Measurements from ENCODE around the gene FOXC2. TPM values are rescaled to one million over a fixed set of nuclear protein-coding genes. Genes with fewer than 3 reads are reported as not detected.
"Not testable (repeated sequence)": the region's sequence is repeated elsewhere in the genome, so short reads cannot be mapped to it uniquely, and the experiment has no call there.

Gene FOXC2
- polyA plus RNA-seq, 1 donor (not counting 4 experiments of a cell fraction or from before 2014, with no cell fraction given), result not detected

DNA sequence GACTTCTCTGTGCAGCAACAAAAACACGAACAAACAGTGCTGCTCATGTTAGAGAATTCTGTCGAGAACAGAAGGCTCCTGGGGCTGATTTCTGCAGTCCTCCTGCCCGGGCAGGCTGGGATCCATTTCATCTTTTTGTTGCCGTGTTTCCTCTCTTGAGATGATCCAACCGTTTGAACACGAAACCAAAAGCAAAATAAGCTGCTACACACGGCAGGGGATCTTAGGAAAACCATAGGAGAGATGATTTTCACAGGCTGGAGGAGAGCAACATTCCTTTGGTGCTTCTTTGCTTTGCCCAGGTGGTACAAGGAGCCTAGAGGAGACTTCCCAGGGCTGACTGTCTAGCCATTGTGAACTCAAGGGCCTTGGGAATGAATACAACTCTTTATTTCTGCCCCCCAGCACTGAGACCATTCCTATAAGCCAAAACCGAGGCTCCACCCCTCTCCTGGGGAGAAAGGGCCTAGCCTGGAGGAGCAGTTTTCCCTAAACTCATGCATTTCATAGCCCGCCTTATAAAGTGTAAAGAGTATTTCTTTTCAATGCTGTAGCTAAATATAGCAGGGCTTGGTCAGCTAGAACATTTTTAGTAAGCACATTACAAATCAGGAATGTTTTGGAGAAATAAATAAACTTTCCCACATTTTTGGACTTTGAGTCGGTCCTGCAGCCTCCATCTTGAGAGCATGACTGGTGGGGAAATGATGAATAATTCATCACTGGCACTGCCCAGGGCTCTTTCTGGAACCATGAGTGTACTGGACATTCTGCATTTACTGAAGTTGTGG, 19.4 kb downstream of the FOXC2 start:
- dilution Hi-C loops (cut with MboI; ENCODE audit: extremely low pct_ligation_motif_present, low sequenced_read_pairs), result no loop called here
- H3K36me3 ChIP-seq (ENCODE audit: control insufficient read depth in 2 of 2, extremely low read depth in 1 of 2, insufficient read depth in 2 of 2, low read length in 2 of 2), result no peaks in the 10 kb centered on the region
- H3K79me2 ChIP-seq (ENCODE audit: control insufficient read depth, insufficient read depth, low read length), result no peaks in the 10 kb centered on the region
- H3K27ac ChIP-seq (ENCODE audit: control insufficient read depth, insufficient read depth, low read length), result no peak overlapping the region
- no peaks in the 10 kb centered on the region for H4K20me1 ChIP-seq (ENCODE audit: control insufficient read depth, extremely low read depth, insufficient read depth, low read length)
- no peak overlapping the region for H3K4me3 ChIP-seq (ENCODE audit: control insufficient read depth in 2 of 3, extremely low read depth in 1 of 3, insufficient read depth in 2 of 3, low read depth in 1 of 3, low read length in 3 of 3)
- no peaks in the 10 kb centered on the region for H3K9me1 ChIP-seq (ENCODE audit: control insufficient read depth, extremely low read depth, insufficient read depth, low read length)
- no peaks in the 10 kb centered on the region for H3K4me1 ChIP-seq (ENCODE audit: control insufficient read depth, extremely low read depth, insufficient read depth, low read length)
- H3K4me2 ChIP-seq (ENCODE audit: control insufficient read depth, extremely low read depth, insufficient read depth, low read depth, low read length), result no peak overlapping the region
- H2AFZ ChIP-seq (ENCODE audit: control insufficient read depth, low read length), result no peak overlapping the region
- DNase-seq (ENCODE audit: low read depth, low spot score) (no peak), FAIRE-seq (no peak)
- H3K9me3 ChIP-seq (ENCODE audit: control insufficient read depth, low read depth, low read length), result no peaks in the 10 kb centered on the region
- H3K27me3 ChIP-seq (ENCODE audit: control insufficient read depth, extremely low read depth, insufficient read depth, low read length), result no peaks in the 10 kb centered on the region
- no peak overlapping the region for H3K9ac ChIP-seq (ENCODE audit: control insufficient read depth, extremely low read depth, insufficient read depth, low read length)
- no peak for TF ChIP-seq EZH2 (IDR thresholded peaks at IDR 0.05; ENCODE audit: low read length)
- TF ChIP-seq, protein P1, sequence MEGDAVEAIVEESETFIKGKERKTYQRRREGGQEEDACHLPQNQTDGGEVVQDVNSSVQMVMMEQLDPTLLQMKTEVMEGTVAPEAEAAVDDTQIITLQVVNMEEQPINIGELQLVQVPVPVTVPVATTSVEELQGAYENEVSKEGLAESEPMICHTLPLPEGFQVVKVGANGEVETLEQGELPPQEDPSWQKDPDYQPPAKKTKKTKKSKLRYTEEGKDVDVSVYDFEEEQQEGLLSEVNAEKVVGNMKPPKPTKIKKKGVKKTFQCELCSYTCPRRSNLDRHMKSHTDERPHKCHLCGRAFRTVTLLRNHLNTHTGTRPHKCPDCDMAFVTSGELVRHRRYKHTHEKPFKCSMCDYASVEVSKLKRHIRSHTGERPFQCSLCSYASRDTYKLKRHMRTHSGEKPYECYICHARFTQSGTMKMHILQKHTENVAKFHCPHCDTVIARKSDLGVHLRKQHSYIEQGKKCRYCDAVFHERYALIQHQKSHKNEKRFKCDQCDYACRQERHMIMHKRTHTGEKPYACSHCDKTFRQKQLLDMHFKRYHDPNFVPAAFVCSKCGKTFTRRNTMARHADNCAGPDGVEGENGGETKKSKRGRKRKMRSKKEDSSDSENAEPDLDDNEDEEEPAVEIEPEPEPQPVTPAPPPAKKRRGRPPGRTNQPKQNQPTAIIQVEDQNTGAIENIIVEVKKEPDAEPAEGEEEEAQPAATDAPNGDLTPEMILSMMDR (optimal IDR thresholded peaks at IDR 0.05 in 1 of 3, IDR thresholded peaks at IDR 0.05 in 1 of 3, conservative IDR thresholded peaks at IDR 0.05 in 1 of 3; ENCODE audit: extremely low read depth in 1 of 3, insufficient read depth in 2 of 3, low read length in 3 of 3), result no peak

GRCh38 chr16:86587487-86587886, 20.9 kb downstream of the FOXC2 start:
- no peak for DNase-seq (ENCODE audit: low read depth, low spot score)

GRCh38 chr16:86587955-86588354, 21.3 kb downstream of the FOXC2 start:
- H3K9me1 ChIP-seq (ENCODE audit: control insufficient read depth, extremely low read depth, insufficient read depth, low read length); H3K27me3 ChIP-seq (ENCODE audit: control insufficient read depth, extremely low read depth, insufficient read depth, low read length); H4K20me1 ChIP-seq (ENCODE audit: control insufficient read depth, extremely low read depth, insufficient read depth, low read length); dilution Hi-C loops (cut with MboI; ENCODE audit: extremely low pct_ligation_motif_present, low sequenced_read_pairs); DNase-seq (ENCODE audit: low read depth, low spot score); H3K4me1 ChIP-seq (ENCODE audit: control insufficient read depth, extremely low read depth, insufficient read depth, low read length); H2AFZ ChIP-seq (ENCODE audit: control insufficient read depth, low read length); H3K9ac ChIP-seq (ENCODE audit: control insufficient read depth, extremely low read depth, insufficient read depth, low read length); H3K79me2 ChIP-seq (ENCODE audit: control insufficient read depth, insufficient read depth, low read length); H3K27ac ChIP-seq (ENCODE audit: control insufficient read depth, insufficient read depth, low read length); H3K36me3 ChIP-seq (ENCODE audit: control insufficient read depth in 2 of 2, extremely low read depth in 1 of 2, insufficient read depth in 2 of 2, low read length in 2 of 2); H3K9me3 ChIP-seq (ENCODE audit: control insufficient read depth, low read depth, low read length); FAIRE-seq; H3K4me3 ChIP-seq (ENCODE audit: control insufficient read depth in 2 of 3, extremely low read depth in 1 of 3, insufficient read depth in 2 of 3, low read depth in 1 of 3, low read length in 3 of 3); H3K4me2 ChIP-seq (ENCODE audit: control insufficient read depth, extremely low read depth, insufficient read depth, low read depth, low read length): not testable (repeated sequence)

More at GRCh38 chr16:86587487-86587886, 20.9 kb downstream of the FOXC2 start:
- dilution Hi-C loops (cut with MboI; ENCODE audit: extremely low pct_ligation_motif_present, low sequenced_read_pairs), result no loop called here
- no peaks in the 10 kb centered on the region for H3K9me1 ChIP-seq (ENCODE audit: control insufficient read depth, extremely low read depth, insufficient read depth, low read length)
- H3K27me3 ChIP-seq (ENCODE audit: control insufficient read depth, extremely low read depth, insufficient read depth, low read length), result peaks cover 1% of the 10 kb centered on the region
- H3K9me3 ChIP-seq (ENCODE audit: control insufficient read depth, low read depth, low read length), result no peaks in the 10 kb centered on the region
- H3K27ac ChIP-seq (ENCODE audit: control insufficient read depth, insufficient read depth, low read length), result no peak overlapping the region
- no peaks in the 10 kb centered on the region for H3K4me1 ChIP-seq (ENCODE audit: control insufficient read depth, extremely low read depth, insufficient read depth, low read length)
- H4K20me1 ChIP-seq (ENCODE audit: control insufficient read depth, extremely low read depth, insufficient read depth, low read length), result no peaks in the 10 kb centered on the region
- H3K36me3 ChIP-seq (ENCODE audit: control insufficient read depth in 2 of 2, extremely low read depth in 1 of 2, insufficient read depth in 2 of 2, low read length in 2 of 2), result no peaks in the 10 kb centered on the region
- no peak overlapping the region for H3K4me3 ChIP-seq (ENCODE audit: control insufficient read depth in 2 of 3, extremely low read depth in 1 of 3, insufficient read depth in 2 of 3, low read depth in 1 of 3, low read length in 3 of 3)
- no peak overlapping the region for H3K9ac ChIP-seq (ENCODE audit: control insufficient read depth, extremely low read depth, insufficient read depth, low read length)
- no peaks in the 10 kb centered on the region for H3K79me2 ChIP-seq (ENCODE audit: control insufficient read depth, insufficient read depth, low read length)
- no peak overlapping the region for H2AFZ ChIP-seq (ENCODE audit: control insufficient read depth, low read length)
- no peak overlapping the region for H3K4me2 ChIP-seq (ENCODE audit: control insufficient read depth, extremely low read depth, insufficient read depth, low read depth, low read length)
- TF ChIP-seq, protein P1 (optimal IDR thresholded peaks at IDR 0.05 in 1 of 3, IDR thresholded peaks at IDR 0.05 in 1 of 3, conservative IDR thresholded peaks at IDR 0.05 in 1 of 3; ENCODE audit: extremely low read depth in 1 of 3, insufficient read depth in 2 of 3, low read length in 3 of 3), result no peak
- TF ChIP-seq EZH2 (IDR thresholded peaks at IDR 0.05; ENCODE audit: low read length), result no peak
- no peak for FAIRE-seq
